Cardiac fibroblast (primary cell): ENCODE results near the gene MAP3K5.

ENCODE experiments used
- DNase-seq, 2 donors: peaks; one replicate each; pipeline versions ENCODE4 v3.0.0 to v3.0.0-alpha.2; 2010; ENCODE audit warnings: low read depth in 2 of 2
- H3K4me3 ChIP-seq, 2 donors: replicated peaks in 1 of 2; 1 replicate in 1 of 2; 2 replicates in 1 of 2; pipeline ENCODE4 v1.5.1; 2011; ENCODE audit warnings: low read depth in 2 of 2, low read length in 2 of 2, mild to moderate bottlenecking in 2 of 2, moderate library complexity in 1 of 2
- TF ChIP-seq, protein P1 (sequence below): IDR thresholded peaks from one replicate; pipeline ENCODE4 v1.5.1; 2011; ENCODE audit warnings: low read depth, mild to moderate bottlenecking, low read length, inconsistent platforms

The MAP3K5 gene

DNA sequence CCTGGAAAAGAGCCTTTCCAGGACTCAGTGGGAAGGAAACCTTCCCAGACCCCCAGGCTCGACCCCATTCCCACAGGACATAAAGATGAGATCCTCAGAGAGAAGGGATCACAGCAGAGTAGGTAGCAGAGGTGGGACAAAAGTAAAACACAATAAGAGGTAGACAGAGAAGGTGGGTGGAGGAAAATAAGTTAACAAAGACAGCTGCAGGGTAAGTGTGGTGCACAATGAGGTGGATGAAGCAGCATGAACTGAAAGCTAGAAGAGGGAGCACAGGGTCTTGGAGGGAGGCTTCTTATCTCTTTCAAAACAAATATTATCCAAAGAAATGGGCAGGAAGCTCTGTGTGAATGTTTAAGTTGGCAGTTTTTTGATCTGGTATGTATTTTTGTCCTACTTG is 228.1 kb downstream of the MAP3K5 start:
- H3K4me3 ChIP-seq = no peak overlapping the region
- DNase-seq = no peak
- TF ChIP-seq, protein P1, sequence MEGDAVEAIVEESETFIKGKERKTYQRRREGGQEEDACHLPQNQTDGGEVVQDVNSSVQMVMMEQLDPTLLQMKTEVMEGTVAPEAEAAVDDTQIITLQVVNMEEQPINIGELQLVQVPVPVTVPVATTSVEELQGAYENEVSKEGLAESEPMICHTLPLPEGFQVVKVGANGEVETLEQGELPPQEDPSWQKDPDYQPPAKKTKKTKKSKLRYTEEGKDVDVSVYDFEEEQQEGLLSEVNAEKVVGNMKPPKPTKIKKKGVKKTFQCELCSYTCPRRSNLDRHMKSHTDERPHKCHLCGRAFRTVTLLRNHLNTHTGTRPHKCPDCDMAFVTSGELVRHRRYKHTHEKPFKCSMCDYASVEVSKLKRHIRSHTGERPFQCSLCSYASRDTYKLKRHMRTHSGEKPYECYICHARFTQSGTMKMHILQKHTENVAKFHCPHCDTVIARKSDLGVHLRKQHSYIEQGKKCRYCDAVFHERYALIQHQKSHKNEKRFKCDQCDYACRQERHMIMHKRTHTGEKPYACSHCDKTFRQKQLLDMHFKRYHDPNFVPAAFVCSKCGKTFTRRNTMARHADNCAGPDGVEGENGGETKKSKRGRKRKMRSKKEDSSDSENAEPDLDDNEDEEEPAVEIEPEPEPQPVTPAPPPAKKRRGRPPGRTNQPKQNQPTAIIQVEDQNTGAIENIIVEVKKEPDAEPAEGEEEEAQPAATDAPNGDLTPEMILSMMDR = no peak

DNA sequence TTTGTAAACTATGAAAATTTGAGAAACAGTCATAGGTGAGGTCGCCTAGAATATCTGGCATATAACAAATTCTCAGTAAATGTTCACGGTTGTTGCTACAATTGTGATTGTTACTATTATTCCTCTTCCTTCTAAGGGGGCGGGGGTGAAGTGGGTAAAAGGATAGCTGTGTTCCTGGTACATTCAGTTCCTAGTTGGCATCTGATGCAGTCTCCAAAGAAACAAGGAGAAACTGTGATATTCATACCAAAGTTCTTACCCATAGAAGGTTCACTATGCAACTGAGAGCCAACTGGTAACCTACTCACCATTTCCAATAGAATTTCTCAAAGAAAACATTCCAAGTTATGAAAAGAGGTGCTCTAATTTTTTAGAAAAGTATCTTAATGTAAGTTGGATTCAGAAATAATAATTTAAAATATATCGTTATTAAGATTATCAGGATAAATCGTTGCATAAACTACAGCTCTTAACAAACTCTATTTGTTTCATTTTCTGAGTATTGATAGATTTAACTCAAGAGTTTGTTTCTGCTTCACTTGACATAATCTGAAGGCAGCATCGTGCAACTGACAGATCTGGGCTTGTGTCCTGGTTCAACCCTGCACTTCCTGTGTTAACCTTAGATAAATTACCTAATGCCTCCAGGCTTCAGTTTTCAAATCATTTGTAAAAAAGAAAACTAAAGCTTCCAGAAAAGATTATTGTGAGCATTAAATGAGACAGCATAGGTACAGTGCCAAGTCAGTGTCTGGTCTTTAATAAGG is 228.7 kb downstream of the MAP3K5 start:
- no peak overlapping the region for H3K4me3 ChIP-seq
- DNase-seq = no peak
- TF ChIP-seq, protein P1 = no peak

DNA sequence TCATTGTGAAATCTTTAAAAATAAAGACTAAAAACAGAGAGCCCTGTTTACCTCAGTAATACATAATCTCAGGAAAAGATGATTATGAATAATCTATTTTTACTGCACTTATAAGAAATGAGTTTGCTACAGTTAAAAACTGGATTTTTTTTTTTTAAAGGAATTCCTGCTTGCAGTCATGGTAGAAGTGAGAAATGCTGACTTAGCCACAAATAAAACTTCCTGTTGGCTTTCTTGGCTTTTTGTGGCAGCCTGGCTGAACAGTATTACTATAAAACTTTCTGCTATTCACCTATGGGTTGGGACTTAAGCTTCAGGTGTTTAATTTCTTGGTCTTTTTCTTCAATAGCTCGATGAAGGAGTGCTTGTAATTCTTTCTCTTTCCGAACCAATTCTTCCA is 230.1 kb downstream of the MAP3K5 start:
- H3K4me3 ChIP-seq = no peak overlapping the region
- TF ChIP-seq, protein P1 = no peak
- DNase-seq = no peak

DNA sequence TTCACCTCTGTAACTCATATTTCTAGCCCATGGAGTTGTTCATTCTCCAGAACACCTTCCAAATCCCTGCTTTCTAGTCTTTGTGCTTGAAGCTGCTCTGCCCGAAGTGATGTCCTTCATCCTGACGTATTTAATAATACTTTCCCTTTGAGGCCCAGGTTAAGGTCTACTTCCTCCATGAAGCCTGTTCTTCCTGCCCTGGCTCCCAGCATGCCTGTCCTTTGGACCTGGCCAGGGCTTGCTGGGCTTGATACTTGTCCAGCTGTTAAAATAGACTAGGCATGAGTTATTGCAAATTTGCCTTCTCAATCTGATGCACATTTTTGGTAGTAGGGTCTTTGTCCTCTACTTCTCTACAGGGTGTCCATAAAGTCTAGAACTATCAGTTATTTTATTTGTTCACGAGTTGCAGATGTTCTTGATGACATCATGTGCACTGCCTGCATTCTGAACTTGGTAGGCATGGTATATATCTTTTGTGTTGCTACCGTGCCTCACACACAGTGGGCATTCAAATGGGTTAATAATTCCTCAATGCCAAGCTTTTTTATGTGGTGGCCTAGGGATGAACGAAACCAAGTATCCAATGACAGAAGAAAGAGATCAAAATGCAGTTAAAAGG is 239.0 kb downstream of the MAP3K5 start:
- no peak for DNase-seq
- TF ChIP-seq, protein P1 = no peak
- no peak overlapping the region for H3K4me3 ChIP-seq

DNA sequence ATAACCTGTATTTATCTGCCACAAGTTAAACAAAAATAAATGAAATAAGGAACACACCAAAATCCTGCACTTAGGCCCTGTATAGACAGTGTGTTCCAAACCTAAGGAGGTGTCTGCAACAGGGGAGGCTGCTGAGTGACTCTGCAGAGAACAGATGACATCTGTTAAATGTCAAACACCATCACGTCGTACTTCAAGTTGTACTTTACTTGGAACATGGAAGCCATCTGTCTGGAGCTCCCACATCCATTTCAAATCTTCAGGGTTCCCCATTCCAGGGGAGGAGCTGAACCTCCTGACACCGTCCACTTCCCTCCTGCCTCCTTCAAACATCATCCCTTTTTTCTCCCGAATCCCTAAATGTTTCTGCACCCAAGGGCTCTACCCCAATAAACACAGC is 240.2 kb downstream of the MAP3K5 start:
- TF ChIP-seq, protein P1 = no peak
- no peak for DNase-seq
- no peak overlapping the region for H3K4me3 ChIP-seq

DNA sequence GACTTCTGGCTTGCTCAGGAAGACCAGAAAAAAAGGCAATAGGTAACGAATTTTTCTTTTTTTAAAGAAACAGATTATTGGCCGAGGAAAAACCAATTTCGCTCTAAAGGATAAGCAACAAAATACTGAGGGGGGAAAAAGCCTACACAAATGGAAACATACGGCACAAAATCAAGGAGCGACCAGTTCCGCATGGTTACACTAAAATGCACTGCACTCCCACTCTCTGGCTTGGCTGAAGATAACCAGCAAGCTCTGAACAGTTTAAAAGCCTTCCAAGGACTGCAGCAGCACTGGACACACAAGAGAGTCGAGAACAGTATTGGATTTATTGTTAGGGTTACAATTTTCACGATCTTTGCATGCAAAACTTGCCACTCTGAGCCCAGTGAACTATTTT is 241.2 kb downstream of the MAP3K5 start:
- H3K4me3 ChIP-seq = peak overlapping the region in 1 of 2 donors; percentile 41
- DNase-seq = no peak
- TF ChIP-seq, protein P1 = no peak
